ENCODE results near the gene FN1.
A peak's percentile ranks its signal among the peaks of the same experiment; 100 is the strongest.
"Not testable (repeated sequence)": the region's sequence is repeated elsewhere in the genome, so short reads cannot be mapped to it uniquely, and the experiment has no call there.

FN1 gene

GRCh38 chr2:215328066-215328465, 107.8 kb downstream of the FN1 start:
- Histone ChIP-seq H3K27me3 (ENCODE audit: control insufficient read depth, insufficient read depth, low read length) (no peaks in the 10 kb centered on the region), H3K27ac (ENCODE audit: low read length) (no peak overlapping the region), H3K9ac (ENCODE audit: low read length) (no peak overlapping the region), H3K4me3 (ENCODE audit: low read length) (no peak overlapping the region), H3K4me1 (ENCODE audit: control insufficient read depth, low read depth, low read length) (no peaks in the 10 kb centered on the region), H3K9me3 (ENCODE audit: control insufficient read depth, low read depth, low read length) (no peaks in the 10 kb centered on the region), H3K36me3 (ENCODE audit: control insufficient read depth, low read depth, low read length) (peaks cover 71% of the 10 kb centered on the region)

- no peak overlapping the region for H3K9ac ChIP-seq (ENCODE audit: low read length)
- no peaks in the 10 kb centered on the region for H3K4me1 ChIP-seq (ENCODE audit: control insufficient read depth, low read depth, low read length)
- no peak overlapping the region for H3K4me3 ChIP-seq (ENCODE audit: low read length)
- H3K36me3 ChIP-seq (ENCODE audit: control insufficient read depth, low read depth, low read length): peaks cover 62% of the 10 kb centered on the region
- no peaks in the 10 kb centered on the region for H3K27me3 ChIP-seq (ENCODE audit: control insufficient read depth, insufficient read depth, low read length)
- H3K27ac ChIP-seq (ENCODE audit: low read length): no peak overlapping the region
- no peaks in the 10 kb centered on the region for H3K9me3 ChIP-seq (ENCODE audit: control insufficient read depth, low read depth, low read length)
Measured at GRCh38 chr2:215324811-215325210, 111.1 kb downstream of the FN1 start.

GRCh38 chr2:215320679-215321078, 115.2 kb downstream of the FN1 start:
- no peak overlapping the region for H3K9ac ChIP-seq (ENCODE audit: low read length)
- no peak overlapping the region for H3K4me3 ChIP-seq (ENCODE audit: low read length)
- no peak overlapping the region for H3K27ac ChIP-seq (ENCODE audit: low read length)
- H3K4me1 ChIP-seq (ENCODE audit: control insufficient read depth, low read depth, low read length): no peaks in the 10 kb centered on the region
- H3K9me3 ChIP-seq (ENCODE audit: control insufficient read depth, low read depth, low read length): no peaks in the 10 kb centered on the region
- H3K36me3 ChIP-seq (ENCODE audit: control insufficient read depth, low read depth, low read length): peaks cover 65% of the 10 kb centered on the region
- H3K27me3 ChIP-seq (ENCODE audit: control insufficient read depth, insufficient read depth, low read length): no peaks in the 10 kb centered on the region

- no peaks in the 10 kb centered on the region for H3K27me3 ChIP-seq (ENCODE audit: control insufficient read depth, insufficient read depth, low read length)
- H3K9ac ChIP-seq (ENCODE audit: low read length): no peak overlapping the region
- H3K9me3 ChIP-seq (ENCODE audit: control insufficient read depth, low read depth, low read length): no peaks in the 10 kb centered on the region
- H3K36me3 ChIP-seq (ENCODE audit: control insufficient read depth, low read depth, low read length): peaks cover 66% of the 10 kb centered on the region
- no peaks in the 10 kb centered on the region for H3K4me1 ChIP-seq (ENCODE audit: control insufficient read depth, low read depth, low read length)
- H3K4me3 ChIP-seq (ENCODE audit: low read length): no peak overlapping the region
- H3K27ac ChIP-seq (ENCODE audit: low read length): no peak overlapping the region
Measured at GRCh38 chr2:215320102-215320501, 115.8 kb downstream of the FN1 start.

- Histone ChIP-seq H3K4me3 (ENCODE audit: low read length) (no peak overlapping the region), H3K9me3 (ENCODE audit: control insufficient read depth, low read depth, low read length) (no peaks in the 10 kb centered on the region), H3K27me3 (ENCODE audit: control insufficient read depth, insufficient read depth, low read length) (no peaks in the 10 kb centered on the region), H3K9ac (ENCODE audit: low read length) (no peak overlapping the region), H3K36me3 (ENCODE audit: control insufficient read depth, low read depth, low read length) (peaks cover 67% of the 10 kb centered on the region), H3K27ac (ENCODE audit: low read length) (no peak overlapping the region), H3K4me1 (ENCODE audit: control insufficient read depth, low read depth, low read length) (no peaks in the 10 kb centered on the region)
Measured at GRCh38 chr2:215319500-215319899, 116.4 kb downstream of the FN1 start.

- Histone ChIP-seq H3K4me3 (ENCODE audit: low read length) (no peak overlapping the region), H3K9me3 (ENCODE audit: control insufficient read depth, low read depth, low read length) (no peaks in the 10 kb centered on the region), H3K36me3 (ENCODE audit: control insufficient read depth, low read depth, low read length) (peaks cover 68% of the 10 kb centered on the region), H3K27me3 (ENCODE audit: control insufficient read depth, insufficient read depth, low read length) (no peaks in the 10 kb centered on the region), H3K27ac (ENCODE audit: low read length) (no peak overlapping the region), H3K9ac (ENCODE audit: low read length) (no peak overlapping the region), H3K4me1 (ENCODE audit: control insufficient read depth, low read depth, low read length) (peaks cover 13% of the 10 kb centered on the region)
Measured at GRCh38 chr2:215316336-215316735, 119.5 kb downstream of the FN1 start.

- Histone ChIP-seq H3K9me3 (ENCODE audit: control insufficient read depth, low read depth, low read length) (no peaks in the 10 kb centered on the region), H3K4me3 (ENCODE audit: low read length) (no peak overlapping the region), H3K36me3 (ENCODE audit: control insufficient read depth, low read depth, low read length) (peaks cover 59% of the 10 kb centered on the region), H3K27ac (ENCODE audit: low read length) (no peak overlapping the region), H3K4me1 (ENCODE audit: control insufficient read depth, low read depth, low read length) (peaks cover 13% of the 10 kb centered on the region), H3K27me3 (ENCODE audit: control insufficient read depth, insufficient read depth, low read length) (no peaks in the 10 kb centered on the region), H3K9ac (ENCODE audit: low read length) (no peak overlapping the region)
Measured at GRCh38 chr2:215315301-215315700, 120.6 kb downstream of the FN1 start.

- H3K9me3 ChIP-seq (ENCODE audit: control insufficient read depth, low read depth, low read length): no peaks in the 10 kb centered on the region
- peaks cover 55% of the 10 kb centered on the region for H3K36me3 ChIP-seq (ENCODE audit: control insufficient read depth, low read depth, low read length)
- H3K27me3 ChIP-seq (ENCODE audit: control insufficient read depth, insufficient read depth, low read length): no peaks in the 10 kb centered on the region
- H3K27ac ChIP-seq (ENCODE audit: low read length): no peak overlapping the region
- peaks cover 13% of the 10 kb centered on the region for H3K4me1 ChIP-seq (ENCODE audit: control insufficient read depth, low read depth, low read length)
- H3K9ac ChIP-seq (ENCODE audit: low read length): no peak overlapping the region
- H3K4me3 ChIP-seq (ENCODE audit: low read length): no peak overlapping the region
Measured at GRCh38 chr2:215314896-215315295, 121.0 kb downstream of the FN1 start.

GRCh38 chr2:215313255-215313613, 122.6 kb downstream of the FN1 start:
- Histone ChIP-seq H3K9me3 (ENCODE audit: control insufficient read depth, low read depth, low read length) (no peaks in the 10 kb centered on the region), H3K36me3 (ENCODE audit: control insufficient read depth, low read depth, low read length) (peaks cover 38% of the 10 kb centered on the region), H3K4me3 (ENCODE audit: low read length) (peak overlapping the region; percentile 95), H3K27me3 (ENCODE audit: control insufficient read depth, insufficient read depth, low read length) (no peaks in the 10 kb centered on the region), H3K27ac (ENCODE audit: low read length) (no peak overlapping the region), H3K9ac (ENCODE audit: low read length) (no peak overlapping the region), H3K4me1 (ENCODE audit: control insufficient read depth, low read depth, low read length) (peaks cover 13% of the 10 kb centered on the region)

GRCh38 chr2:215311625-215312396, 124.1 kb downstream of the FN1 start, which contains the start of gene ATIC:
Gene ATIC (plus strand): TSS chr2:215312059. CDS start chr2:215312143, 84 bp downstream.
- H3K9me3 ChIP-seq (ENCODE audit: control insufficient read depth, low read depth, low read length): no peaks in the 10 kb centered on the region
- H3K4me3 ChIP-seq (ENCODE audit: low read length): peak within 1 kb of the TSS; percentile 95
- H3K27ac ChIP-seq (ENCODE audit: low read length): peak within 1 kb of the TSS; percentile 90
- H3K27me3 ChIP-seq (ENCODE audit: control insufficient read depth, insufficient read depth, low read length): no peaks in the 10 kb centered on the region
- peaks cover 25% of the 10 kb centered on the region for H3K36me3 ChIP-seq (ENCODE audit: control insufficient read depth, low read depth, low read length)
- peak within 1 kb of the TSS; percentile 96 for H3K9ac ChIP-seq (ENCODE audit: low read length)
- peaks cover 13% of the 10 kb centered on the region for H3K4me1 ChIP-seq (ENCODE audit: control insufficient read depth, low read depth, low read length)

GRCh38 chr2:215311259-215311624, 124.6 kb downstream of the FN1 start:
- H3K9me3 ChIP-seq (ENCODE audit: control insufficient read depth, low read depth, low read length); H3K27me3 ChIP-seq (ENCODE audit: control insufficient read depth, insufficient read depth, low read length); H3K27ac ChIP-seq (ENCODE audit: low read length): not testable (repeated sequence)
- peaks cover 13% of the 10 kb centered on the region for H3K4me1 ChIP-seq (ENCODE audit: control insufficient read depth, low read depth, low read length)
- H3K4me3 ChIP-seq (ENCODE audit: low read length): peak overlapping the region; percentile 95
- peak overlapping the region; percentile 96 for H3K9ac ChIP-seq (ENCODE audit: low read length)
- H3K36me3 ChIP-seq (ENCODE audit: control insufficient read depth, low read depth, low read length): peaks cover 22% of the 10 kb centered on the region
